Measurements from ENCODE around the gene COL6A2.

COL6A2 gene

DNA sequence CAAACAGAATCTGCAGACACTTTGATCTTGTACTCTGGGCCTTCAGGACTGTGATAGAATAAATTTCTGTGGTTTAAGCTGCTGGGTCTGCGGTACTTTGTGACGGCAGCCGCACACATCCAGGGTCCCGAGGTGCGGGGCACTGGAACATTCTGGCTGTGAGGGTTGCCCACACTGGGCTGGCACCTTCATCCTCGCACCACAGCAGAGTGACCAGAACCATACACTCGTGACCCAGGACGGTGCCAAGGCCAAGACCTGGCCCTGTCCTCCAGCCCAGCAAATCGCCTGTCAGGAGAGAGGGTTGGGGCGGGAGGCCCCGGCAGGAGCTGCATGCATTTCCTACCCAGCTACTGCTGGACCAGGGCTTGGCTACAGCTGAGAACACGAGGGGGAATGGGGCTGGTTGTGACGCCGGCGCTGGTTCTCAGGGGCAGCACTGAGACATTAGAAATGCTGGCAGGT is 60.1 kb downstream of the COL6A2 start:
- POLR2A ChIA-PET = no interaction called here

GRCh38 chr21:46158666-46159300 is 60.9 kb downstream of the COL6A2 start:
- TF ChIP-seq FOXK2 (IDR thresholded peaks at IDR 0.05) = no peak
- TF ChIP-seq ZNF384 (IDR thresholded peaks at IDR 0.05) = no peak
- TF ChIP-seq FOXM1 (IDR thresholded peaks at IDR 0.05; ENCODE audit: borderline replicate concordance) = no peak
- no peak for TF ChIP-seq ELF4 (IDR thresholded peaks at IDR 0.05)
- no peak for TF ChIP-seq ARNT (IDR thresholded peaks at IDR 0.05)
- TF ChIP-seq LEF1 (IDR thresholded peaks at IDR 0.05; ENCODE audit: borderline replicate concordance) = no peak
- ChIA-PET CTCF (no interaction called here), POLR2A (interaction anchor here (0.8 kb wide), 1 partner anchor 477 kb away, joined by 3 read pairs; the partner anchor contains the start of gene PRMT2)

More for the DNA sequence above, 60.1 kb downstream of the COL6A2 start:
- CTCF ChIA-PET = no interaction called here
- no peak for DNase-seq (ENCODE audit: extremely low spot score)
- TF ChIP-seq NFRKB (IDR thresholded peaks at IDR 0.05) (no peak), BHLHE40 (IDR thresholded peaks at IDR 0.05; ENCODE audit: borderline replicate concordance) (no peak), ZNF384 (IDR thresholded peaks at IDR 0.05) (no peak), FOXM1 (IDR thresholded peaks at IDR 0.05; ENCODE audit: borderline replicate concordance) (no peak), HDGF (IDR thresholded peaks at IDR 0.05; ENCODE audit: borderline replicate concordance) (no peak), PKNOX1 (IDR thresholded peaks at IDR 0.05) (no peak), CTBP1 (IDR thresholded peaks at IDR 0.05; ENCODE audit: borderline replicate concordance) (no peak), FOXK2 (IDR thresholded peaks at IDR 0.05) (no peak), LEF1 (IDR thresholded peaks at IDR 0.05; ENCODE audit: borderline replicate concordance) (no peak), SP1 (IDR thresholded peaks at IDR 0.05) (no peak)

DNA sequence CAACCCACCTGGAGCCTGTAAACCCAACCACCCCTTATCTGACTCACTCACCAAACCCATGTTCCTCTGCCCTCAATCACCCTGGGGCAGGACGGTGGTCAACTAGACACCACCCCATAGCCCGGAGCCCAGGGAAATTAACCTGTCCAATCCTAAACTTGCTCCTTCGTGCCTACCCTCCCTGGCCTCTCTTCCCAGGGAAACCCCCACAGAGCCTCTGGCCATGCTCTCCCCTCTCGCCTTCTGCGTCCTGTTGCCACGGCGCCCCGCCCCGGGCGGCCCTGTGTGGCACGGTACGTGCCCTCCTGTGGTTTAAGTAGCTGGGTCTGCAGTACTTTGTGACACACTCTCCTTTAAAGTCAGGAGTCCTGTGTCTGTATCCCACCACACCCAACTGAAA is 61.5 kb downstream of the COL6A2 start:
- DNase-seq (ENCODE audit: extremely low spot score) = no peak
- POLR2A ChIA-PET = interaction anchor here (0.8 kb wide), 1 partner anchor 476 kb away, joined by 3 read pairs; the partner anchor contains the start of gene PRMT2
- CTCF ChIA-PET = no interaction called here
- no peak for TF ChIP-seq FOXK2 (IDR thresholded peaks at IDR 0.05)
- TF ChIP-seq HDGF (IDR thresholded peaks at IDR 0.05; ENCODE audit: borderline replicate concordance) = no peak
- TF ChIP-seq FOXM1 (IDR thresholded peaks at IDR 0.05; ENCODE audit: borderline replicate concordance) = no peak
- no peak for TF ChIP-seq L3MBTL2 (conservative IDR thresholded peaks at IDR 0.05)
- no peak for TF ChIP-seq LEF1 (IDR thresholded peaks at IDR 0.05; ENCODE audit: borderline replicate concordance)
- TF ChIP-seq CTBP1 (IDR thresholded peaks at IDR 0.05; ENCODE audit: borderline replicate concordance) = no peak
- TF ChIP-seq PKNOX1 (IDR thresholded peaks at IDR 0.05) = no peak
- TF ChIP-seq ZNF384 (IDR thresholded peaks at IDR 0.05) = no peak

More at GRCh38 chr21:46158666-46159300, 60.9 kb downstream of the COL6A2 start:
- DNase-seq (ENCODE audit: extremely low spot score) = no peak

DNA sequence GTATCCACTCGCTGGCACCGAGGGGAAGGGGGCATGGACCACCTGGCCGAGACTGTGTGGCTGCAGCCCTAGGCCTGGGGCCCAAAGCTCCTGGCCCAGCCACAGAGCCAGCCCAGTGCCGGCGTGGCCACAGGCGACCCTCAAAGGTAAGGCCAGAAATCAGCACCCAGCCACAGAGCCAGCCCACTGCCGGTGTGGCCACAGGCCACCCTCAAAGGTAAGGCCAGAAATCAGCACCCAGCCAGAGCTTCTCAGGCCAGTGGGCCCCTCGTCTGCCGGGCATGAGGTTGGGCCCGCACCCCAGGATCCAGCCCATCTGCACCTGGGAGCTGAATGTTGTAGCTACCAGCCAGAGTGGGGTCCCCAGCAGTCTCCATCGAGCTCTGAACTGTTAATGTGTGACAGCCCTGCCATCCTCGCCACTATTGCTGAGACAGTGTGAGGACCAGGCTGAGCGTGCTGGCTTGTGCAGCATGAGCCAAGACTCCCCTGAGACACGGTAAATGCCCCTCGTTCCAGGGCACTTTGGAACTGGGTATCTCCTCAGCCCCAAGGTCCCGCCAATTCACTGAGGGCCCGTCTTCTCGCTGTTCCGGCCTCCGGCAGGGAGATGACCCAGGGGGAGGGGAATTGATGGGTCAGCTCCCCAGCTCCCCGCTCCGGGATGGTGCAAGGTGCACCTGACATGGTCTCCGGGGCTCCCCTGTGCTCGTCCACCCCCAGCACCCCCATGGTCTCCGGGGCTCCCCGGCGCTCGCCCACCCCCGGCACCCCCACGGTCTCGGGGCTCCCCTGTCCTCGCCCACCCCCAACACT is 62.1 kb downstream of the COL6A2 start:
- no peak for TF ChIP-seq HDGF (IDR thresholded peaks at IDR 0.05; ENCODE audit: borderline replicate concordance)
- no peak for TF ChIP-seq FOXA1 (IDR thresholded peaks at IDR 0.05)
- no peak for TF ChIP-seq ARNT (IDR thresholded peaks at IDR 0.05)
- TF ChIP-seq FOXM1 (IDR thresholded peaks at IDR 0.05; ENCODE audit: borderline replicate concordance) = no peak
- no peak for TF ChIP-seq PKNOX1 (IDR thresholded peaks at IDR 0.05)
- CTCF ChIA-PET = no interaction called here
- no peak for DNase-seq (ENCODE audit: extremely low spot score)
- POLR2A ChIA-PET = no interaction called here

GRCh38 chr21:46160657-46160906 is 62.7 kb downstream of the COL6A2 start:
- CTCF ChIA-PET = no interaction called here

More at GRCh38 chr21:46160657-46160906, 62.7 kb downstream of the COL6A2 start:
- POLR2A ChIA-PET = no interaction called here
- no peak for DNase-seq (ENCODE audit: extremely low spot score)
- TF ChIP-seq SUZ12 (IDR thresholded peaks at IDR 0.05) (no peak), FOXA1 (IDR thresholded peaks at IDR 0.05) (no peak), CTBP1 (IDR thresholded peaks at IDR 0.05; ENCODE audit: borderline replicate concordance) (no peak), FOXM1 (IDR thresholded peaks at IDR 0.05; ENCODE audit: borderline replicate concordance) (no peak), FOXK2 (IDR thresholded peaks at IDR 0.05) (no peak), LEF1 (IDR thresholded peaks at IDR 0.05; ENCODE audit: borderline replicate concordance) (no peak), L3MBTL2 (conservative IDR thresholded peaks at IDR 0.05) (no peak), ELF4 (IDR thresholded peaks at IDR 0.05) (no peak), ARNT (IDR thresholded peaks at IDR 0.05) (no peak), SP1 (IDR thresholded peaks at IDR 0.05) (no peak), PKNOX1 (IDR thresholded peaks at IDR 0.05) (no peak), NFRKB (IDR thresholded peaks at IDR 0.05) (no peak), BHLHE40 (IDR thresholded peaks at IDR 0.05; ENCODE audit: borderline replicate concordance) (no peak), ZNF384 (IDR thresholded peaks at IDR 0.05) (no peak), HDGF (IDR thresholded peaks at IDR 0.05; ENCODE audit: borderline replicate concordance) (no peak), TARDBP (IDR thresholded peaks at IDR 0.05) (no peak)

Measured in HEK293T (cell line).